ENCODE results near the gene PRXL2B. TPM values are rescaled to one million over a fixed set of nuclear protein-coding genes. Genes with fewer than 3 reads are reported as not detected.
A peak's percentile ranks its signal among the peaks of the same experiment; 100 is the strongest.

Gene PRXL2B
- total RNA-seq, 1 donor from 2014 or later: 26.5 TPM

DNA sequence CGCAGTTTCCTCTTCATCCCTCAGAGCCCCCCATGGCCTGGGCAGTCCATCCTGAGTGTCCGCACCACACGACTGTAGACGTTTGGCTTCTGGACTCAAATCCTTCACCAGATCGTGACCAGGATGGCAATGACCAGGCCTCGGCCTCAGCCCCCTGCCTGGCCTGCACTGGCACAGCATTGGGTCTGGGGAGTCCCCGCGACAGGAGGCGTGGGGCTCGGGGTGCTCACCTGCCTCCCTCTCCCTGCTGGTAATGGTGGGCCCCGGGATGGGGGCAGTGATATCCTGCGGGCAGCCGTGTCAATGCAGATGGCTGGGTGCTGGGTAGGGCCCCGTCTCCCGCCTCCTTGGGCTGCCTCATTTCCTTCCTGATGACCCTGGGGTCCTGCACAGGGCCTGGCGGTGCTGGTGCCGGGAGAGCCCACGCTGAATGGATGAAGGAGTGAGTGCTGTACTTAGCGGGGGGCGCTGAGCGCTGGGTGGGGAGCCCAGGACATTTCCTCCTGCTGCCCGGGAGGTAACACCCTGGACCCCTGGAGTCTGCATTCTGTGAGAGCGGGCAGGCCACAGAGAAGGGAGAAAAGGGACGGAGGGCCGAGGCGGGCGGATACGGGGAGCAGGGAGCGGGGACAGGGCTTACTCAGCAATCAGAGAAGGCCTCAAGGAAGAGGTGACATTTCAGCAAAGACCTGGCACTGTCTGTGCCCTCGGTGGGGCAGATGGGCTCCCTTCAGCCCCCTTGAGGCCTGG lies 32.5 kb upstream of the PRXL2B start:
- H3K4me1 Mint-ChIP-seq (ENCODE audit: low read depth): peaks cover 20% of the 10 kb centered on the region
- H3K27me3 Mint-ChIP-seq (ENCODE audit: low read depth): no peaks in the 10 kb centered on the region
- H3K9me3 Mint-ChIP-seq: no peaks in the 10 kb centered on the region
- peaks cover 42% of the 10 kb centered on the region for H3K36me3 Mint-ChIP-seq (ENCODE audit: low read depth)
- peak overlapping the region; percentile 97 for H3K4me3 Mint-ChIP-seq (ENCODE audit: low read depth)
- intact Hi-C loops (cut with micrococcal nuclease): loop anchor here (10.0 kb wide), 1 partner anchor 1149 kb away; the partner anchor contains the start of gene MRPL20
- H3K27ac Mint-ChIP-seq: peak overlapping the region; percentile 93
- DNase-seq (ENCODE audit: low spot score): no peak

DNA sequence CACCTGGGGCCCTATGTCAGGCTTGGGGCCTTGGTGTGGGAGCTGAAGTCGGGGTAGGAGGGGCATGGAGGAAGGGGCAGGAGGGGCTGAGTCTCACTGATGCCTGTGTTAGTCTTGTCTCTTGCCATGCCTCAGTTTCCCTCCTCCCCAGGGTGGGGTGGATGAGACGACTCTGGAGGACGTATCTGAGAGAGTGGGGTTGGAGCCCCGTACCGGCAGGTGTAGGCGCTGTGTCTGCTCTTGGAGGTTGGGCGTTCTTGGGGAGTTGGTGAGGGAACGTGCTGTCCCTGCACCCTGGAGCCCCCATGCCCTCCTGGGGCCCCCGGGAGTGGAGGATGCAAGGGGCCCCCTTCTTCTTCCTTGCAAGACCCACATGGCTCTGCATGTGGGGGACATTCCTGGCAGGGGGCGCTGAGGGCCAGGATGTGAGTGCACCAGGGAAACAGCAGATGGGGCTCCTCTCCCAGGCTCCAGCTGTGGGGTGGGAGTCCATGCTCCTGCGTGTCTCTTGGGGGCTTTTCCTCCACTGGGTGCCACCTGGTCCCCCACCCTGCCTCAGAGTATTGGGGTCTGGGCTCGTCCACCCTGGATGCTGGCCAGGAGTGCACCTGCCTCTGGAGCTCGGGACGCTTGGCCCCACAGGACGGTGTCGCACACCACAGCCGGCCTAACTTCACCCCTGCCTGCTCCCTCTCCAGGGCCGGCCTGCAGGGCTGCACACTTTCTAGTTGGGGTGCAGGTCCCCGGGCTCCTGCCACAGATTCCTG lies 31.8 kb upstream of the PRXL2B start:
- H3K27me3 Mint-ChIP-seq (ENCODE audit: low read depth): no peaks in the 10 kb centered on the region
- H3K36me3 Mint-ChIP-seq (ENCODE audit: low read depth): peaks cover 44% of the 10 kb centered on the region
- no peaks in the 10 kb centered on the region for H3K9me3 Mint-ChIP-seq
- peak overlapping the region; percentile 97 for H3K4me3 Mint-ChIP-seq (ENCODE audit: low read depth)
- H3K27ac Mint-ChIP-seq: peak overlapping the region; percentile 93
- DNase-seq (ENCODE audit: low spot score): peak; percentile 43
- intact Hi-C loops (cut with micrococcal nuclease): loop anchor here (10.0 kb wide), 1 partner anchor 1150 kb away; the partner anchor contains the start of gene MRPL20
- H3K4me1 Mint-ChIP-seq (ENCODE audit: low read depth): peaks cover 18% of the 10 kb centered on the region

- peak overlapping the region; percentile 97 for H3K4me3 Mint-ChIP-seq (ENCODE audit: low read depth)
- intact Hi-C loops (cut with micrococcal nuclease): loop anchor here (1.0 to 10.0 kb wide), 4 partner anchors 7 to 1151 kb away; partner anchors contain the start of gene MRPL20
- peak; percentile 76 for DNase-seq (ENCODE audit: low spot score)
- peak overlapping the region; percentile 93 for H3K27ac Mint-ChIP-seq
- no peaks in the 10 kb centered on the region for H3K27me3 Mint-ChIP-seq (ENCODE audit: low read depth)
- H3K4me1 Mint-ChIP-seq (ENCODE audit: low read depth): peaks cover 16% of the 10 kb centered on the region
- peaks cover 43% of the 10 kb centered on the region for H3K36me3 Mint-ChIP-seq (ENCODE audit: low read depth)
- H3K9me3 Mint-ChIP-seq: no peaks in the 10 kb centered on the region
These were observed 30.8 kb upstream of the PRXL2B start for GRCh38 chr1:2555634-2556276.

- peaks cover 16% of the 10 kb centered on the region for H3K4me1 Mint-ChIP-seq (ENCODE audit: low read depth)
- no peaks in the 10 kb centered on the region for H3K9me3 Mint-ChIP-seq
- peak within 1 kb of the TSS; percentile 93 for H3K27ac Mint-ChIP-seq
- DNase-seq (ENCODE audit: low spot score): peak; percentile 78
- intact Hi-C loops (cut with micrococcal nuclease): loop anchor here (1.0 to 10.0 kb wide), 4 partner anchors 8 to 1151 kb away; partner anchors contain the start of gene MRPL20
- H3K27me3 Mint-ChIP-seq (ENCODE audit: low read depth): no peaks in the 10 kb centered on the region
- peak within 1 kb of the TSS; percentile 97 for H3K4me3 Mint-ChIP-seq (ENCODE audit: low read depth)
- peaks cover 41% of the 10 kb centered on the region for H3K36me3 Mint-ChIP-seq (ENCODE audit: low read depth)
These were observed 30.3 kb upstream of the PRXL2B start, which contains the start of gene TNFRSF14 for GRCh38 chr1:2556277-2556677. Gene TNFRSF14, plus strand, starts transcription at chr1:2556371. Its CDS starts 294 bp downstream, at chr1:2556665.

DNA sequence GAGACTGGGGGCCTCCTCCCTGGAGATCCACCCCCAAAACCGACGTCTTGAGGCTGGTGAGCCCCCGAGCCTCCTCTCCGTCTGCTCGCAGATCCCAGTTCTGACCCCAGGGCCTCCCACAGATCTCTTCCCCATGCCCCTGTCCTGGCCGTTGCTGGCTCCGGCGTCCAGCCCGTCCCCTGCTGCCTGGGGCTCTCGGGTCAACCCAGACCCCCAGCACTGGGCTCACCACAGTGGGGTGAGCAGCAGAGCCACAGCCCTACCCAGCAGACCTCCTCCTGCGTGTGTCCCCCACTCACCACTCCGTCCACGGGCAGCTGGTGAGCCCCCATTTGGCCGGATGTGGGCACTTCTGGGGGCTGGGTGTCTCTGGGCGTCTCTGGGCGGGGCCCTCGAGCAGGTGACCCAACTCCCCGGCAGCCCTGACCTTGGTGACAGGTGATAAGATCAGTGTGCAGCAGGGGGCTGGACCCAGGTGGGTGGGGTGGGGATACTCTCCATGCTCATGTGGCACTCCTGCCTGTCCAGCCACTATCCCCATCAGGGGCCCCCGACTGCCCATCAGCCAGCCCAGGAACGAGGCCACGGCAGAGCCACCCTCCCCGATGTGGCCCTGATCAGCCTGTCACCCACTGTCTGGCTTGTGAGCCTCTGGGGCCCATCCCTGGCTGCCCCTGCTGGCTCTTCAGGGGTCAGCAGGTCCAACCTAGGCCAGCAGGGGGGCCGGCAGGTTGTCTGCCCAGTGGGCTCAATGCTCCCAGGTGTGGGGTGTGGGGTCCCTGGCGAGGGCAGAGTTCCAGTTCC lies 29.7 kb upstream of the PRXL2B start:
- Mint-ChIP-seq H3K36me3 (ENCODE audit: low read depth) (peaks cover 43% of the 10 kb centered on the region), H3K4me1 (ENCODE audit: low read depth) (peaks cover 17% of the 10 kb centered on the region)
- intact Hi-C loops (cut with micrococcal nuclease): loop anchor here (1.0 to 10.0 kb wide), 4 partner anchors 9 to 1152 kb away; partner anchors contain the start of gene MRPL20

DNA sequence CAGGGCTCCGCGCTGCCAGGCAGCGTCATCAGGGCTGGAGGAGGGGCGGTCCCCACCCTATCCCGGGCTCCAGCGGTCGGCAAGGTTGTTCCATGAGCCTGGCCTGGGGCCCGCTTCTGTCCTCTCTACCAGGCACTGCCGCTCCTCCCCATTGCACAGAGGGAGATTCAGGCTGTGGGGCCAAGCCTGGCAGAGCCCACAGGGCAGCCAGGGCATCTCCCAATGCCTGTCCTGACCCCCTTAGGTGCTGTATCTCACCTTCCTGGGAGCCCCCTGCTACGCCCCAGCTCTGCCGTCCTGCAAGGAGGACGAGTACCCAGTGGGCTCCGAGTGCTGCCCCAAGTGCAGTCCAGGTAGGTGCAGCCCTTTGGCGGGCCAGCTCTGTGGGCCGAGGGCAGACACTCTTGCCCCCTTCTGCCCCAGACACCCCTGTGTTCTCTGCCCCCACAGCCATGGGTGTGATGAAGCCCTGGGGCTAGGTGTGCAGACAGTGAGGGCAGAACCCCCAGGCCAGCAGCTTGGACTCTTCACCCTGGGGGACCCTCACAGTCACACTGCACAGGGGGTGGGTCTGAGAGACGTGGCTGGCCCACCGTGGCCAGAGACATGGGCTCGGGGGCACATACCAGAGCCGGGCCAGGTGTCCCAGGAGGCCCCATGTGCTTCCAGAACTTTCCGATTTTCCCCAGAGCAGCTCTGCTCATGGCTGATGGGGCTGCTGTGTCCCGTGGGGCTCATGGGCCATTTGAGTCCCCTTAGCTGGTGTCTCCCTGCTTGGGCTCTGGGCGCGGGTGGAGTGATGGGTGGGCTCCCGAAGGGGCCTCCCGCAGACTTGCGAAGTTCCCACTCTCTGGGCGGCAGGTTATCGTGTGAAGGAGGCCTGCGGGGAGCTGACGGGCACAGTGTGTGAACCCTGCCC lies 28.8 kb upstream of the PRXL2B start:
- H3K4me3 Mint-ChIP-seq (ENCODE audit: low read depth): peak overlapping the region; percentile 97
- H3K9me3 Mint-ChIP-seq: no peaks in the 10 kb centered on the region
- DNase-seq (ENCODE audit: low spot score): no peak
- peaks cover 45% of the 10 kb centered on the region for H3K36me3 Mint-ChIP-seq (ENCODE audit: low read depth)
- H3K27ac Mint-ChIP-seq: peak overlapping the region; percentile 93
- H3K4me1 Mint-ChIP-seq (ENCODE audit: low read depth): peaks cover 17% of the 10 kb centered on the region
- no peaks in the 10 kb centered on the region for H3K27me3 Mint-ChIP-seq (ENCODE audit: low read depth)
- intact Hi-C loops (cut with micrococcal nuclease): loop anchor here (10.0 kb wide), 1 partner anchor 1153 kb away; the partner anchor contains the start of gene MRPL20

More for the DNA sequence above, 29.7 kb upstream of the PRXL2B start:
- Mint-ChIP-seq H3K27ac (peak overlapping the region; percentile 93), H3K9me3 (no peaks in the 10 kb centered on the region), H3K27me3 (ENCODE audit: low read depth) (no peaks in the 10 kb centered on the region), H3K4me3 (ENCODE audit: low read depth) (peak overlapping the region; percentile 97)
- peak; percentile 52 for DNase-seq (ENCODE audit: low spot score)

- H3K27me3 Mint-ChIP-seq (ENCODE audit: low read depth): no peaks in the 10 kb centered on the region
- intact Hi-C loops (cut with micrococcal nuclease): loop anchor here (10.0 kb wide), 1 partner anchor 1154 kb away; the partner anchor contains the start of gene MRPL20
- H3K36me3 Mint-ChIP-seq (ENCODE audit: low read depth): peaks cover 50% of the 10 kb centered on the region
- no peak overlapping the region for H3K27ac Mint-ChIP-seq
- H3K4me1 Mint-ChIP-seq (ENCODE audit: low read depth): peaks cover 17% of the 10 kb centered on the region
- no peaks in the 10 kb centered on the region for H3K9me3 Mint-ChIP-seq
- H3K4me3 Mint-ChIP-seq (ENCODE audit: low read depth): peak overlapping the region; percentile 97
- no peak for DNase-seq (ENCODE audit: low spot score)
These were observed 28.2 kb upstream of the PRXL2B start for GRCh38 chr1:2558420-2558819.

DNA sequence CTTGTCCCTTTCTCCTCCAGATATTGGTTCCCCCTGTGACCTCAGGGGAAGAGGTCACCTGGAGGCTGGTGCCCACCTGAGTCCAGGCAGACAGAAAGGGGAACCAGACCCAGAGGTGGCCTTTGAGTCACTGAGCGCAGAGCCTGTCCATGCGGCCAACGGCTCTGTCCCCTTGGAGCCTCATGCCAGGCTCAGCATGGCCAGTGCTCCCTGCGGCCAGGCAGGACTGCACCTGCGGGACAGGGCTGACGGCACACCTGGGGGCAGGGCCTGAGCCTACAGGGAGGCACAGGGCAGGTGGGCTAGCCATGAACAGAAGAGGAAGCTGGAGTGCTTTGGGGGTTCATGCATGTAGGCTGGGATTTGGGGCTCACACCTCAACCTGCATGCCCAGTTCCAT lies 27.7 kb upstream of the PRXL2B start:
- no peak overlapping the region for H3K27ac Mint-ChIP-seq
- no peaks in the 10 kb centered on the region for H3K9me3 Mint-ChIP-seq
- H3K36me3 Mint-ChIP-seq (ENCODE audit: low read depth): peaks cover 53% of the 10 kb centered on the region
- H3K4me1 Mint-ChIP-seq (ENCODE audit: low read depth): peaks cover 14% of the 10 kb centered on the region
- H3K4me3 Mint-ChIP-seq (ENCODE audit: low read depth): peak overlapping the region; percentile 97
- intact Hi-C loops (cut with micrococcal nuclease): loop anchor here (10.0 kb wide), 1 partner anchor 1154 kb away; the partner anchor contains the start of gene MRPL20
- no peaks in the 10 kb centered on the region for H3K27me3 Mint-ChIP-seq (ENCODE audit: low read depth)
- DNase-seq (ENCODE audit: low spot score): no peak

DNA sequence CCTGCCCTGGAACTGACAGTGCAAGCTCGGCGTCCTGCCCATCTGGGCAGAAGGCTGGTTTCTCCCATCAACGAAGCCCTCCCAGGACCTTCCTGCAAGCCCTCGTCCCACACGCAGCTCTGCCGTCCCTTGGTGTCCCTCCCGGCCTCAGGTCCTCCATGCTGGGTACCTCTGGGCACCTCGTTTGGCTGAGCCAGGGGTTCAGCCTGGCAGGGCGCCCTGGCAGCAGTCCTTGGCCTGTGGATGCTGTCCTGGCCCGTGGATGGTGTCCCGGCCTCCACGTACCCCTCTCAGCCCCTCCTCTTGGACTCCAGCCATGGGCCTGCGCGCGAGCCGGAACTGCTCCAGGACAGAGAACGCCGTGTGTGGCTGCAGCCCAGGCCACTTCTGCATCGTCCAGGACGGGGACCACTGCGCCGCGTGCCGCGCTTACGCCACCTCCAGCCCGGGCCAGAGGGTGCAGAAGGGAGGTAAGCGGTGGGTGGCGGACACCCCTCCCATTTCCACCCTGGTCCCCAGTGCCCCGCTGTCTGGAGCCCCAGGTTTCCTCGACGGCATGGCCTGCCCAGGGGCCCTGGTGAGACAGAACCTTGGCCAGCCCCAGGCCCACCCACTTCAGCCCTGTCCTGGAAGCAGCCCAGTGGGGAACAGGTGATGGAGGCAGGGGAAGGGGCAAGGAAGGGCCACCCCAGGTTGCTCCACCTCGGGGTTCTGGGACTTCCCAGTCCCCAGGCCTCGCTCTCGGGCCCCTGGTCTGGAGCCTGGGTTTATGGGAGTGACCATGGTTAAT lies 26.9 kb upstream of the PRXL2B start:
- H3K27me3 Mint-ChIP-seq (ENCODE audit: low read depth): no peaks in the 10 kb centered on the region
- H3K27ac Mint-ChIP-seq: no peak overlapping the region
- peaks cover 51% of the 10 kb centered on the region for H3K36me3 Mint-ChIP-seq (ENCODE audit: low read depth)
- H3K4me1 Mint-ChIP-seq (ENCODE audit: low read depth): peaks cover 8% of the 10 kb centered on the region
- H3K4me3 Mint-ChIP-seq (ENCODE audit: low read depth): no peak overlapping the region
- intact Hi-C loops (cut with micrococcal nuclease): loop anchor here (10.0 kb wide), 1 partner anchor 1155 kb away; the partner anchor contains the start of gene MRPL20
- DNase-seq (ENCODE audit: low spot score): no peak
- no peaks in the 10 kb centered on the region for H3K9me3 Mint-ChIP-seq

GRCh38 chr1:2560299-2561073 lies 26.1 kb upstream of the PRXL2B start:
- Mint-ChIP-seq H3K4me1 (ENCODE audit: low read depth) (peaks cover 6% of the 10 kb centered on the region), H3K27me3 (ENCODE audit: low read depth) (no peaks in the 10 kb centered on the region), H3K36me3 (ENCODE audit: low read depth) (peaks cover 53% of the 10 kb centered on the region), H3K27ac (no peak overlapping the region), H3K9me3 (no peaks in the 10 kb centered on the region), H3K4me3 (ENCODE audit: low read depth) (no peak overlapping the region)
- no peak for DNase-seq (ENCODE audit: low spot score)
- intact Hi-C loops (cut with micrococcal nuclease): no loop called here
